ENCODE measurements around the gene HSD17B11.
"Not testable (repeated sequence)": the region's sequence is repeated elsewhere in the genome, so short reads cannot be mapped to it uniquely, and the experiment has no call there.

Gene HSD17B11

DNA sequence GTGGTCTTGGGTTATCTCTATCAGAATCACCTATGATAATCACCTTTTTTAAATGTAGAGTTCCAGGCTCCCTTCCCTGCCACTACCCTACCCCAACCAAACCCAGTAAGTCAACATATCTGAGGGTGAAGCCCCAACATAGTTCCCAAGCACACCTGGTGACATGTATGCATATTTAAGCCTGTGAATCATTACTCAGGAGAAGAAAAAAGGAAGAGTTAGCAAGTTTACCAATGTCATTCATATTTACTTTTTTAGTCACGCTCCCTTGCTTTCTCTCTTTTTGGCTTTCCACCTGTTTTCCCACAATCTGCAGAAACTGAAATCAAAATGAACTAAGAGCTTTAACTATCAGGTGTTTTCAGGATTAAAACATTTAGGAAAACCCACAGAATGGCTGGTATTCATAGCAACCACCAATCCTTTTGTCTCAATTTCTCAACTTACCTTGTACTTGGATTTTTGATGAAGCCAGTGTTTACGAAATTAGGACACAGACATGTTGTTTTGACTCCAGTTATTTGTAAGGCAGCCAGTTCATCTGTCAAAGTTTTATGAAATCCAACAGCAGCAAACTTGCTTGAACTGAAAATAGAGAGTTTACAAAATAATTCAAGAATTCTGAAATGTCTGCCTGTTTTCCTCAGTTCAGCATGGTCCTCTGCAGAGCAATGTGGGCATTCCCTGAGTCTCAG lies 34.0 kb downstream of the HSD17B11 start:
- no peak for DNase-seq

DNA sequence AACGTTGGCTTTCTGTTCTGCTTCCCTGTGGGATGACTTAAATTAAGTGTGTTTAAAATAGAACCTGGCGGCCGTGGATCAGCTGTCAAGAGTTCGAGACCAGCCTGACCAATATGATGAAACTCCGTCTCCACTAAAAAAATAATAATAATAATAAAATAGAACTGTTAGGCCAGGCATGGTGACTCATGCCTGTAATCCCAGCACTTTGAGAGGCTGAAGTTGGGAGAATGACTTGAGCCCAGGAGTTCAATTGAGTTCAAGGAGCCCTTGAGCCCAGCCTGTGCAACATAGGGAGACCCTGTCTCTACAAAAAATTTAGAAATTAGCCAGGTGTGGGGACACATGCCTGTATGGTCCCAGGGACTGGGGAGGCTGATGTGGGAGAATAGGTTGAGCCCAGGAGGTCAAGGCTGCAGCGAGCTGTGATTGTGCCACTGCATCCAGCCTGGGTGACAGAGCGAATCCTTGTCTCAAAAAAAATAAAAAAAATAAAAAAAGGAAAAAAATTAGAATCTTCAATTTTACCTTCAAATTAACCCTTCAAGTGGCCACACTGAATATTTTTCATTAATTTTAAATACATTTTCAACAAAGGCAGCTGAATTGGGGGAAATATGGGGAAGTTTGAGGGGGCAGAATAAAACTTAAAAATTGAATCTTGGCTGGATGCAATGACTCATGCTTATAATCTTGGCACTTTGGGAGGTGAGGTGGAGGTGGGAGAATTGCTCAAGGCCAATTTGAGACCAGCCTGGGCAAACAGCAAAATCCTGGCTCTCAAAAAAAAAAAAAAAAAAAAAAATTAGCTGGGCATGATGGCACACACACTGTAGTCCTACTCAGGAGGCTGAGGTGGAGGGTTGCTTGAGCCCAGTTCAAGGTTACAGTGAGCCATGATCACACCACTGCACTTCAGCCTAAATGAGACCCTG lies 36.6 kb downstream of the HSD17B11 start:
- DNase-seq: no peak

DNA sequence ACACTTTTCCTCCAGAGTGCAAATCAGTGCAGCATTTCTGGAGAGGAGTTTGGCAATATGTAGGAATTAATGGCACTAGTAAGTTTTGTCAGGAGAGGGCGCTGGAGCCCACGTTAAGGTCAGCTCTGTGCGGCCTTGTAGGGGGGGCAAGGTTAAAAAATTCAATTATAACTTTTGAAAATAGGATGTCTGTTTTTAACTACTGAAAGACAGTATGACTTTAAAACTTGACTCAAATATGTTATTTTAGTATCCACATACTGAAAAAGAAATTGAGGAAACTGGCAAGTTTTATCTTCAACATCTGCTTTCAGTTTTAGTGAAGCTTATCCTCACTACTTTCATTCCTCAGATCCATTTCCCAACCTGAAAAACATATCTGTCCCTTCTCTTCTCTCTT lies 37.4 kb downstream of the HSD17B11 start:
- peak; percentile 11 to 19 for DNase-seq

DNA sequence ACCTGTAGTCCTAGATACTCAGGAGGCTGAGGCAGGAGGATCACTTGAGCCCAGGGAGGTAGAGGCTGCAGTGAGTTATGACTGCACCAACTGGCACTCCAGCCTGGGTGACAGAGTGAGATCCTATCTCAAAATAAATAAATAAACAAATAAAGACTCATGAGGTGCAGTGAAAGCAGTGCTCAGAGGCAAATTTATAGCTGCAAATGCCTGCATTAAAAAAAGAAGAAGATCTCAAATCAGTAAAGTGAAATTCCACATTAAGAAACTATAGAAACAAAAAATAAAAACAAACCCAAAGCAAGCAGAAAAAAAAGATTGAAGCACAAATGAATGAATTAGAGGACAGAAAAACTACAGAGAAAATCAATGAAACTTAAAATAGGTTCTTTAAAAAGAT lies 45.8 kb downstream of the HSD17B11 start:
- DNase-seq: no peak

DNA sequence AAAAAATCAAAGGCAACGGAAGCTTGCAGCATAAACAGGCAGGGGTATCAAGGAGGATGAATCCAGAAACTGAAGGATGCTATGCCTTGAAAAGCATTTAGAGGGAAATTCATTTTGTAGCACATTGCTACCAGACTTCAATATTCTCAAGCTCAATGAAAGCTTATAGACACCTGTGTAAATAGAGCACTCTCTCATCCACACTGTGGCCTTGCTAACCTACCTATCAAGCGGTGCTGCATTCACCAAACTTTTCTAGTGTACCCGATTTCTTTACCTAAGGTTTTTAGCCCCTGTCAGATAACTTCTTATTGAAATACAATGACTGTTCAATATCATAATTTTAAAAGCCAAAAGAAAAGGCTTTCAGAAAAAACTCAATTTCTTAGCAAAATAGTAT lies 48.1 kb downstream of the HSD17B11 start:
- no peak for DNase-seq

DNA sequence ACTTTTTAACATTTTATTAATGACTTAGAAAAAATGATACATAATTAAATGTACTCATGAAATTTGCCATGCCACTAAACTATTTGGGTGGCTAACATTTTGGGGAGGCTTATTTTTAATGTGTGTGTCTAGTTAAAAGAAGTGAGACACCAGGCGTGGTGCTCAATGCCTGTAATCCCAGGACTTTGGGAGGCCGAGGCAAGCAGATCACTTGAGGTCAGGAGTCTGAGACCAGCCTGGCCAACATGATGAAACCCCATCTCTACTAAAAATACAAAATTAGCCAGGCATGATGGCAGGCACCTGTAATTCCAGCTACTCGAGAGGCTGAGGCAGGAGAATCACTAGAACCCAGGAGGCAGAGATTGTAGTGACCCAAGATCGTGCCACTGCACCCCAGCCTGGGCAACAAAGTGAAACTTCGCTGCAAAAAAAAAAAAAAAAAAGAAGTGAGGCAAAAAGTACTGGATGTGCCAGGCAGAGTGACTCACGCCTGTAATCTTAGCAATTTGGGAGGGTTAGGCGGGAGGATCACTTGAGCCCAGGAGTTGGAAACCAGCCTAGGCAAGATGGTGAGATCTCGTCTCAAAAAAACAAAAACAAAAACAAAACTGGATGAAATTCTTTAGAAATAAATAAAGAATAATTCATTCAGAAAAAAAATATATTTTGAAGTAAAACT lies 48.9 kb downstream of the HSD17B11 start:
- not testable (repeated sequence) for DNase-seq

DNA sequence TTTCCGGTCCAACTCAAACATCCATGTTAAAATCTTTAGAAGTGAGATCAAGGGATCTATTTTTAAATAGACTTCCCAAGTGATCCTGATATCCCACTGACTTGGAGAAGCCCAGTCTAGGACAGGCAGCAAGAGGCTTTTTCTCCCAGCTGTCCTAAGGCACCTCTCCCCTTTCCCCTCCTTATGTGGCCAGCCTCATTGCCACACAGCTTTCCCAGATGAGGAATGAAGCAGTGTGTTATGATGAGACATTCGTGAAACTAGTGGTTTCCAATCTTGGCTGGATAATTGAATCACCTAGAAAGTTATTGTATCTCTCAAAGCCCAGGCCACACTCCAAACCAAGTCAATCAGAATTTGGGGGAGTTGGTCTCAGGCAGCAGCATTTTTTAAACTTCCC lies 51.5 kb downstream of the HSD17B11 start:
- DNase-seq: no peak

DNA sequence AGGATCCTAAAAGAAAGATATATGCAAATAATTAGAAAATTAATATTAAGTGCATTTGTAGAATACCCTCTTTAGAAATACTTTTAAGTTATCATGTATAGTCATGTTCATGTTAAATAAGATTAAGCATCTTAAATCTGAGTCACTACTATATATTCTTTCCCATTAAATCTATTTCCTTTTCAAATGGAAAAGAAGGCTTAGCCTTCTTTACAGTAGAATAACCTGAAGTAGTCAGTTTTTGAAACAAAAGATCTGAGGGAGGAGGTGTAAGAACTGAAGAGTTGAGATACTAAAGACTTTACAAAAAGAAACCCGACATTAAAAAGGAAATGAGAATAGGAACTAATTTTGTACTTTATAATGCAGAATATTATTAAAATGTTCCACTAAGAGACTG lies 53.6 kb downstream of the HSD17B11 start:
- DNase-seq: no peak

DNA sequence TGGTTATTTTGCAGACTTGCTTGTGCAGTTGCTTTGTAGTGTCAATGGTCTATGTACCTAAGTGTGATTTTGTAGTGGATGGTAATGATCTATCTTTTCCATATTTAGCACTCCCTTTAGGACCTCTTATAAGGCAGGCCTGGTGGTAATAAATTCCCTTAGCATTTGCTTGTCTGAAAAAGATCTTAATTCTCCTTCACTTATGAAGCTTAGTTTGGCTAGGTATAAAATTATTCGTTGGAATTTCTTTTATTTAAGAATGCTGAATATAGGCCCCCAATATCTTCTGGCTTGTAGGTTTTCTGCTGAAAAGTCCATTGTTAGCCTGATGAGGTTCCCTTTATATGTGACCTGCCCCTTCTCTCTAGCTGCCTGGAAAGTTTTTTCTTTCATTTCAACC lies 57.7 kb downstream of the HSD17B11 start:
- DNase-seq: no peak

DNA sequence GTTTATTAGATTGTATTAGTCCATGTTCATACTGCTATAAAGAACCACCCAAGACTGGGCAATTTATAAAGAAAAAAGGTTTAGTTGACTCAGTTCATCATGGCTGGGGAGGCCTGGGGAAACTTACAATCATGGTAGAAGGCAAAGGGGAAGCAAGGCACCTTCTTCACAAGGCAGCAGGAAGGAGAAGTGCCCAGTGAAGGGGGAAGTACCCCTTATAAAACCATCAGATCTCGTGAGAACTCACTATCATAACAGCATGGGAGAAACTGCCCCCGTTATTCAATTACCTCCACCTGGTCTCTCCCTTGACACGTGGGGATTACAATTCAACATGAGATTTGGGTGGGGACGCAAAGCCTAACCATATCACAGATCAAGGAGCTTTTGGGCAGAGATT lies 60.2 kb downstream of the HSD17B11 start:
- no peak for DNase-seq

DNA sequence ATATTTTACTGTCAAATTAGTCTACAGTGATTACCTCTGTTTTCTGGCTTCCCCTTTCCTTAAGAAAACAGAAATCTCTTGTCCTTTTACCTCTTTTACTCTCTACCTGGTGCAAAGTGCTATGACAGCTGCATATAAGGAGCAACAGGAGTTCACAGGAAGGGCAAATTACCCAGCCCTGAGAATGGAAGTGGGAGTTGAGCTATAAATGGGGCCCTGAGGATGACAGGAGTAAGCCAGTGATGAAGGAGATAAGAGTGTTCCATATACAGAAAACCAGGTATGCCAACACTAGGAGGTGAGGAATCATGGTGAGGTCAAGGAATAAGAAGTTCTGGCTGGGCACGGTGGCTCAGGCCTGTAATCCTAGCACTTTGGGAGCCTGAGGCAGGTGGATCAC lies 63.9 kb downstream of the HSD17B11 start:
- no peak for DNase-seq

DNA sequence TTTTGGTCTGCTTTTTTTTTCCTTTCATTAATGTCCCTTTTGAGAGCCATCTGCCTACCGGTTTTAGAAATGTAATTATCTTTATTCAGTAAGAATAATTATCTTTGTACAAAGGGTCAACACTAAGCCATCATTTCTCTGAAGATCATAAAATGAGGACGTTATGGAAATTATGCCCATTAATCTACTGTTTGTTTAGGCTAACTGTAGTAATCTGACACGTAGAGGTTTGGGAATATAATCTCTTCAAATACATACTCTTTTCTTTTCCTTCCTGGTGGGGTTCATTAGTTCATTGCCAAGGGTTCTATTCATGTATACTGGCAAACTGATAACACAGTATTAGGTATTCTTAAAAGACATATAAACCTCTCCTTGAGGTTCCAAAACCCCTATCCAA lies 64.5 kb downstream of the HSD17B11 start:
- DNase-seq: no peak

DNA sequence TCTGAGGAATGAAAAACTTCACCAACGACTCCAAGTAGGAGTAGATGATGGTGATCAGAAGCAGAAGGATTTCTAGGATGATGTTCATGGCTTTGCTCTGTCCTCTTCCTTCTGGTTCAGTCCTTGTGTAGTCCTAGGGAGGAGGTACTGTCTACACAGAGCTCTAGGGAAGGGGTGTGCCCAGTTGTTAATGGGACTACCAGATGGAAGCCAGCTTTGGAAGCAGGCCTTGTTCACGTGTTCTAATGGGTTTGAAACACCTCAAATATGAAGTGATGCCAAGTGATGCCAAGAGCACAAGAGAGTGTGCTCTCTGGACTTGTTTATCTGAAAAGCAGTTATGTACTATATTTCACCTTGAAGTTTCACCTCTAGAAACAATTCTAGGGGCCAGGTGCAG lies 68.2 kb downstream of the HSD17B11 start, which contains the start of gene HSD17B13:
TSS of gene HSD17B13 (minus strand) at position 129 of the 400 bp plus-strand sequence. CDS start at position 88, 41 bp downstream.
- DNase-seq: no peak

DNA sequence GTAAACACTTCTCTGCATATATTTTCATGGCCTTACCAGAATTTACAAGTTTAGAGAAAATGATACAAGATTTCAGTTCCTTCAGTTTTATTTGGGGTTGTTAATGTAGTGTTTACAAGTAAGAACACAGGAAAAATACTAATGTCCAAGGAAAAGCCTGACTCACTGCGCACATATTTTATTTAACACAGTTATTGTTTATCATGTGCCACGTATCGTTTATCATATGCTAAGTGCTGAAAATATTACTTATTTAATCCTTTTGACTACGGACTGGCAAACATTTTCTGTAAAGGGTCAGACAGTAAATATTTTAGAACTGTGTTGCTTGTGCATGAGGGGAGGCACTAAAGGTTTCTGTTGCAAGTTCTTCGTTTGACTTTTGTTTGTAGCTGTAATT lies 69.1 kb downstream of the HSD17B11 start:
- DNase-seq: no peak

DNA sequence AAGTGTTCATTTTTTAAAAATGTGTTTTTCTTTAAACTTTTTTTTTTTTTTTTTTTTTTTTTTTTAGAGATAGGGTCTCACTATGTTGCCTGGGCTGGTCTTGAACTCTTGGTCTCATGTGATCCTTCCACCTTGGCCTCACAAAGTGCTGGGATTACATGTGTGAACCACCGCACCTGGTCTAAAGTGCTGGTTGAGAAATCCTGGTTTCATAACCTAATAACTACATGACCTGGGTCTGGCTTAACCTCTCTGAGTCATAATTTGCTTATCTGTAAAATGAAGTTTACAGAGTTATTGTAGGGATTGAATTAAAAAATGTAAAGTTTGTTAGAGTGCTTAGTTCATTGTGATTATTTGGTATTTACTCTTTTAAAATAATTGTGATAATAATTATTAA lies 73.5 kb downstream of the HSD17B11 start:
- DNase-seq: no peak

DNA sequence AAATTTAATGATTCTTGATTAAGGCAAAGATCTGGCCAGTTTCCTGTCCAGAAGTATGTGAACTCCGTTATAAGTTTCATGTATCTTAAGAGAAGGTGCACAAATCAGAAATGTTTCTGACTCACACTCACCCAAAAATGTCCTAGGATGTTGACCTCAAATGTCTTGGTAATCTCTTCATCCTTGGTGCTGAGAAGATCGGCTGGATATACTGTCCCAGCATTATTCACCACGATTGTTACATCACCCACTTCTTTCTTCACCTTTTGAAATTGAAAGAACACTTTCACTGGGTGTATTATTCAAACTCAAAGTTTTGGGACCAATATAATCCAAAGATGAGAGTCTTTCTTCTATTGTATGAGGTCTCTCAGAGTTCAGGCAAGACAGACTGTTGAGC lies 74.0 kb downstream of the HSD17B11 start:
- DNase-seq: no peak

DNA sequence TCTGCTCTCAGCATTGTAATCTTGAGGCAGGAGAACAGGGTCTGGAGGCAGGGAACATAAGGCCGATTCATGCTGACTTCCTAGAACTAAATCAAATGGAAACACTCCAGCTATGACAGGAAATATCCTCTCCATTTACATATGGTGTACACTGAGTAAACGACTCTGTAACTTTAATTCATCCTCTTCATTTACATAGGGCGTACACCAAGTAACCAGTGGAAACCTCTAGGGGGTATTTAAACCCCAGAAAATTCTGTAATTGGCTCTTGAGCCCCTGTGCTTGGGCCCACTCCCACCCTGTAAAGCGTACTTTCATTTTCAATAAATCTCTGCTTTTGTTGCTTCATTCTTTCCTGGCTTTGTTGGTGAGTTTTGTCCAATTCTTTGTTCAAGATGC lies 76.0 kb downstream of the HSD17B11 start:
- DNase-seq: not testable (repeated sequence)

DNA sequence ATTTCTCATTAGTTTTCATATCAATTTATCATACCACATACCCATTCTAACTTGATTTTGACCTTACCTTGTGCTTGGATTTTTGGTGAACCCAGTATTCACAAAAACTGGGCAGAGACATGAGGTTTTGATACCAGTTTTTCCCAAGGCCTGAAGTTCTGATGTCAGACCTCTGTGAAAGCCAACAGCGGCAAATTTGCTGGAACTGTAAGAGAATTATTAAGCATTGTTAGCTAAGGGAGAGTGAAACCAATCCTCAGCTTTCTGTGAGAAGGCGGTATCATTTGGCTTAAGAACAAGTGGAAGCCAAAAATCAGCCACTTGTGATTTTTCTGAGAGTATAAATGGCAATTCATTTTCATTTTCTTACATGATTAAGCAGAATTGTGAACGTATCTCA lies 77.2 kb downstream of the HSD17B11 start:
- DNase-seq: no peak

DNA sequence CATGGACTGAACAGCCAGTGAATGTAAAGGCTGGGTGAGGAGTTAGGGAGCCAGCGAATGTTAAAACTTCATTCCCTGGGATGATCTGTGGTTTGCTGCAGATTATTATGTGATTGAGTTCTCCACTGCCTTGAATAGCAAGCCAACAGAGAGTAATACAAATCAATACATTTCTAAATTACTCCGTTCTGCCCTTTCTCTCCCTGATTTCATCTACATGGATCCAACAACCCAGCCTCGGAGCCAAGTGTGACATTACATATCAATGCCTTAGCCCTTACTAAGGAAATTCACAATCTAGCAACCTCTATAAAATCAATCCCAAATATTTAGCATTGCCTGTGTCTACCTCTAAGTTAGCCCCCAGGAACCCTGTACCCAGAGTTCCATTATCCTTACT lies 79.3 kb downstream of the HSD17B11 start:
- DNase-seq: no peak

DNA sequence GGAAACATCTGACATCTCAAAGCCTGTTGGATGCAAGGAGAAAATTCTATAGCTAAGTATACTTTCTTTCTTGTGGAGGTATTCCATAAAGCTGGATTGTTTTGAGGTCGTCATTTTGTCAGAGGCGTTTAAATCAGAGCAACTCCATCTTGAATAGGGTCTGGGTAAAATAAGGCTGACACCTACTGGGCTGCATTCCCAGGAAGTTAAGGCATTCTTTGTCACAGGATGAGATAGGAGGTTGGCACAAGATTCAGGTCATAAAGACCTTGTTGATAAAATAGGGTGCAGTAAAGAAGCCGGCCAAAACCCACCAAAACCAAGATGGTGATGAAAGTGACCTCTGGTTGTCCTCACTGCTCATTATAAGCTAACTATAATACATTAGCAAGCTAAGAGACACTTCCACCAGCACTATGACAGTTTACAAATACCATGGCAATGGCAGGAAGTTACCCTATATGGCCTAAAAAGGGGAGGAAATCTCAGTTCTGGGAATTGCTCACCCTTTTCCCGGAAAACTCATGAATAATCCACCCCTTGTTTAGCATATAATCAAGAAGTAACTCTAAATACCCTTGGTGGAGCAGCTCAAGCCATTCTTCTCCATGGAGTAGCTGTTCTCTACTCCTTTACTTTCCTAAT lies 80.2 kb downstream of the HSD17B11 start:
- no peak for DNase-seq

DNA sequence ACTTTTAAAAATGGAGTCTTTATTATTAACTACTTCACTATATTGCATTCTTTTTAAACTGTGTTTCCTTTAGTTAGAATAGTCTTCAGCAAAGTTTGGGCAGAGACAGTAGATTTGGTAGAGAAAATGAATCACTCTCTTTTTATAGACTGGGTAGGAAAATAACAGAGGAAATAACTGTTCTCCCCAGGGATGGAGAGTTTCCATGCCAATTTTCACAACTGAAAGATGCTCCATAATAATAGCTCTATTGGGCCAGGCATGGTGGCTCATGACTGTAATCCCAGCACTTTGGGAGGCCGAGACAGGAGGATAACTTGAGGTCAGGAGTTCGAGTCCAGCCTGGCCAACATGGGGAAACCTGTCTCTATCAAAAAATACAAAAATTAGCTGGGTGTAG lies 81.4 kb downstream of the HSD17B11 start:
- DNase-seq: no peak

DNA sequence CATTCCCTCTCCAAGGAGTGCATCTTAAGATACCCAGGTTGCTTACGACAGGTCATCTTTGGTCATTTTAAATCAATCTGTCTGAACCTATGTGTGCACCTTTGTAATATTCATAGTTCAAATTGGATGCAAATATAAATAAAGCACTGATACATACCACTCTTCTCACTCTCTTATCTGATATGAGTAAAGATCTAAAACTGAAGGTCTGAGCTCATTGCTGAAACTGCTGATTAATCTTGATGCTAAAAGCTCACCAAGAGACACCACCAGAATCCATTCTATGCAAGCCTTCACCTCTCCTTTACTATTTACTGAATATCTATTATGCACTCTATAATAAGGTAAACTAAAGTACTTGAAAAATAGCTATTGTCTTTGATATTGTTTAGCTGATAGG lies 84.9 kb downstream of the HSD17B11 start:
- no peak for DNase-seq

DNA sequence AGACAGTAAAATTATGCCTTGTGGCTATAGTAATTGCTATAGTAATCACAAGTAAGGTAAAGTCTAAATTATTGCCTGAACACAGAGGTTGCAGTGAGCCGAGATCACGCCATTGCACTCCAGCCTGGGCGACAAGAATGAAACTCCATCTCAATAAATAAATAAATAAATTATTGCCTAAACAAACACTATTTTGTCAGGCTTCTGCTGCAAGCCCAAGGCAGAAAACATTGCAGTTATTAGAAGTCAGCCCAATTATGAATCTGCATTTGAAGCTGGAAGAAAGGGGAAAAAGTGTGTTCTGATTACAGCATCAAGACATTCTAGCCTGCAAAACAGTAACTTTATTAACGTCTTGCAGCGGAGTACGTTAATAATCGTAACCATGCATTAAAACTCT lies 85.4 kb downstream of the HSD17B11 start:
- DNase-seq: no peak
